GM19438 (cell line): ENCODE data around the gene SLC25A14.

Source experiments
- ATAC-seq: cut with Tn5 transposase; IDR thresholded peaks from one replicate; pipeline ENCODE4 v1.9.1; 2021; ENCODE audit warnings: low read depth; ENCODE audit not compliant: unreplicated experiment

Gene SLC25A14

DNA sequence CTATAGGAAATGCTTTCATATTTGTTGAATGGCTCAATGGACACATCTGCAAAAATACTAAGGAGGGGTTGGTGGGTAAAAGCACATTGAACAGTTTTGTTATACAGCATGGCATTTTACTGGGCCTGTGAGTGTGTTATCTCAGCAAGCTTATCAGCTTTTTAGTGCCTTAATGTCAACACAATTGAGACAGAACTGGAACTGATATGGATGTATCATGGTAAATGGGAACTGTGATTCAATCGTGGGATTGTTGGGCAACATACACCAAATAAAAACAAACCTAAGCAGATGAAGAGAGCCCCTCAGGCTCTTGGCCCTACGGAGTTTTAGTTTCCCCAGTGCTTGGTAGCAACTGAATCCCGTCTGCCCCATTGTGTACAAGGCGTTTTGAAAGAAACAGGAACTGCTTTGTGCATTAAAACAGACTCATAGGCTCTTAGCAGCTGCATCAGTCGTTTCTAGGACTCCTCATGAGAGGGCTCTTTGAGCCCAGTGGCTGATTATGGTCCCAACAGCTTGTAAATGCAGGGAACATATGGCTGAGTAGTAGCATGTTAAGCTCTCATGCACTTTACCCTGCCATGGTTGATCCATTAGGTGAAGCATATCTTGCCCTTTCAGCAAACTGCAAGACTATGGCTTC lies 38.4 kb downstream of the SLC25A14 start:
- no peak for ATAC-seq

- ATAC-seq = no peak
These were observed 45.8 kb downstream of the SLC25A14 start, which contains the start of gene GPR119 for GRCh38 chrX:130385520-130385919. TSS of gene GPR119 (minus strand) at chrX:130385674. CDS start at chrX:130385447, 227 bp downstream.

- no peak for ATAC-seq
These were observed 46.7 kb downstream of the SLC25A14 start for GRCh38 chrX:130386408-130386808.

DNA sequence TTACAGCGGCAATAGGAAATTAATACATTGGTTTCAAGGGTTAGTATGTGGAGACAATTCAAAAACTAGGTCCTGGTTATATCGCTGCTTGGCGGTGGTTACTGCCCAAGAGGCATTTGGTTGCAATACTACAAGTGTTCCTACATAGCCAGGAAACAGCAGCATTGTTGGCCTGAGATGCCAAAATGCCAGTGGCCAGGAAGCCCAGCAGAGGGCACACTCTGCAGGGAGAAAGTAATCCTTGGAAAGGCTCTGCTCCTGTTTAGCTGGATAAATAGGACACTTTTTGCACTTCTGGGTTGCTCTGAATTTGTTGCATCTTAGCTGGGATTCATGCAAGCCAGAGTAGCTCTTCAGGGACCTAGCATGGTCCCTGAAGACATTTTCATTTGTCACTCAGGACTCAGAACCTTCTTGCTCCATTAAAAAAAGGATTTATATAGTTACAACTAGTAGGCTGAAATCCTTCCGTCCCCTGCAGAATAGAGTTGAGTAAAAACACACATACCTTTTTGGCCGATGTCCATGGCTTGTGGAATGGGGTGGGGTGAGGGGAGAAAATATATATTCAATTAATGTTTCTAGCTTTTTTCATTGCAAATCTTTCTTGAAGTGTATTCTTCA lies 53.8 kb downstream of the SLC25A14 start:
- ATAC-seq = no peak

GRCh38 chrX:130395341-130395740 lies 55.6 kb downstream of the SLC25A14 start:
- ATAC-seq = no peak

DNA sequence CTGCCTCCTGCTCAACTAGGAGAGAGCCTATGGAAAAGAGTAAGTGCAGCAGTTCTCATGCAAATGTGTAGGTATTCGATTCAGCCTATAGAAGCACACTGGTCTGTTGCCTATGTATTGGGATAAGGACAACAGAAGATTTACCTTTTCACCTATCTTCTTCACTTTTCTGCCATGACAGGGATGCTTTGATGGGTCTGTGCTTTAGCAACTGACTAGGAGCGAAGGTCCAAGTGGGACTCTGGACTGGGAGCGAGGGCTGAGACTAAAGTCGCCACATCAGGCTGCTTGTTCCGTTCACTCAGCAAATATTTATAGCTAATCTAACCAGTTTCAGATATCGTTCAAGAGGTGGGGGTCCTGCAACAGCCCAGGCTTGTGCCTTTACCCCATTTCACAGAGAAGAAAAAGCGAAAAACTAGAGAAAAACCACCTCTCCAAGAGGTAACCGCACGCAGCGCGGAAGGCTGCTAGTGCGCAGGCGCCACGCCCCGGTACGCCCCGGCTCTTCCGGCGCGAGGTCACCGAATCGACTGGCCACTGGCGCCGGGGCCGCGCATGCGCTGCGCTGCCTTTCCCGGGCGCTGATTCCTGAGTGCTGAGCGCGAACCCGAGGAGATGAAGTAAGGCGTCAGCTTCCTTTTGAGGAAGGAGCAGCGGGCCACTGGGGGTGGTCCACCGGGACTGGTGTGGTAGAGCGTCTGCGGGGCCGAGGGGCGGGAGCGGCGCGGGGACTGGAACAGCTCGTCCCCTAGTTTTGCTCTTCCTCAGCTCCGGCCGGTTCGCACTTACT lies 61.9 kb downstream of the SLC25A14 start, which contains the start of gene RBMX2:
Gene RBMX2 (plus strand): TSS at position 573 of the 793 bp plus-strand sequence. CDS start 46 bp downstream, at position 619.
- ATAC-seq = peak; percentile 88

- no peak for ATAC-seq
These were observed 62.5 kb downstream of the SLC25A14 start for GRCh38 chrX:130402208-130402684.

GRCh38 chrX:130413415-130413814 lies 73.7 kb downstream of the SLC25A14 start:
- no peak for ATAC-seq

DNA sequence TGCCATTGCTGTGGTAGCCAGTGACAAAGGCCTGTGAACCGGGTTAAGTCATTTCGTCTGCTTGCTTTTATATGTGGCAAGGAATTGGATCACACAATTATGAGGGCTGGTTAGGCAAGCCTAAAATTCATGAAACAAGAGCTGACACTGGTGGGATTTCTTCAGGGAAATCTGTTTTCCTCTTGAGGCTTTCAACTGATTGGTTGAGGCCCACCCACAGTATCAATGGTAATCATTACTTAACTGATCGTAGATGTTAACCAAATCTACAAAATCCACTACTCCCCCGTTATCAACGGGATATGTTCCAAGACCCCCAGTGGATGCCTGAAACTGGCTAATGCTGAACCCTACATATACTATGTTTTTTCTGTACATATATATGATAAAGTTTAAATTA lies 75.1 kb downstream of the SLC25A14 start:
- no peak for ATAC-seq

DNA sequence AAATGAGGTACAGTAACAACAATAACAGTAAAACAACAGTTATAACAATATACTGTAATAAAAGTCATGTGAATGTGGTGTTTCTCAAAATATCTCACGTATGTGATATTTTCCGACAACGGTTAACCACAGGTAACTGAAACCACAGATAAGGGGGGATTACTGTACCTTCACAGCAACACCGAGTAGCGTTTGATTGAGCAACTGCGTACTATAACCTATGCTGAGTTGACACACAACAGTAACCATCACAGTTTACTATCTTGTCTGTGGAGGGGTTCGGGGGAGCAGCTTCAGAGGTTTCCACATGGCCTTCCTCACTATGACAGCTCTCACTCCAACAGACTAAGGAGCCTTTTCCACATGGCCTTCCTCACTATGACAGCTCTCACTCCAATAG lies 75.5 kb downstream of the SLC25A14 start:
- ATAC-seq = no peak

DNA sequence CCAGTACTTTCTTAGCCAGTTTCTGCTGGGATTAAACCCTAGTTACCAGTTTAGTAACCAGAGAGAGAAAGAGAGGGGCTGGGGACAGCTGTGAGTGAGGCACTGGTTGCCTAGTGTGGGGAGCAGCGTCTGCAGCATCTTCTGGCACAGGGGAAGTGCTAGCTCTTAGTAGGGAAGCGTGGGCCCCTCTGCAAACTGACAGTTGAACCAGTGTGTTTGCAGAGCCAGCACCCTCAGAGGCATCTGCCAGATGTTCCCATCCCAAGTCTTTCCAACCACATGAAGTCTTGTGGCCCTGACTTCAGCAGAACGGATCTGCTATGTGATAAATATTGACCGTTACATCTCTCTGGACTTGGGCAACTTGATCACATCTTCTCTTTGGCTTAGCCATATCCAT lies 77.1 kb downstream of the SLC25A14 start:
- ATAC-seq = no peak

GRCh38 chrX:130418066-130418465 lies 78.3 kb downstream of the SLC25A14 start:
- no peak for ATAC-seq

DNA sequence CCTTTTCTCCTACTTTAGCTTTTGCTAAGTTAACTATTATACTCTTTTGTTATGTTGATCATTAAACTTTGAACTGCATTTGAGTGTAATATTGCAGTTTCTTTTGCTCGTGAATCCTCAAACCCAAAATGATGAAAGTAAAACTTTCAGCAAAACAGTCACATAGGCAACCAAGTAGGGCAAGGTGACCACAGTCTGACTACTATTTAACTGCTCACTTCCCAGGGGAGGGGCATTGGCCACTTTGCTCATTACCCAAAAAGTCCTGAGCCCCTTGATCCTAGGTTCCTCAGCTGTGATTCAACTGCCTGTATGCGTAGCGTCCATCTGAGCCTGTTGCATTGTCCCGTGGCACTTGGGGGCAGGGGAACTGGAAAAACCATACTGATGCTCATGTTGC lies 79.0 kb downstream of the SLC25A14 start:
- ATAC-seq = no peak

- ATAC-seq = no peak
These were observed 79.5 kb downstream of the SLC25A14 start for GRCh38 chrX:130419263-130419662.
